H1 (cell line): ENCODE data around the gene AIFM2. TPM values are rescaled to one million over a fixed set of nuclear protein-coding genes. Genes with fewer than 3 reads are reported as not detected.
A peak's percentile ranks its signal among the peaks of the same experiment; 100 is the strongest.

ENCODE experiments used
- CBX5 ChIP-seq: fragments of 300-800, 300-1000 bp; sonication (generic); IDR thresholded peaks from 2 replicates; pipeline ENCODE4 v1.7.1; 2016; ENCODE audit warnings: antibody characterized with exemption, low read length, low read depth
- EP300 ChIP-seq, 2 experiments: IDR thresholded peaks; 1 replicate in 1 of 2; 2 replicates in 1 of 2; pipeline ENCODE4 v1.6.1; 2011 to 2012; ENCODE audit warnings: low read depth in 2 of 2, low read length in 2 of 2, mild to moderate bottlenecking in 2 of 2, borderline replicate concordance in 1 of 2, inconsistent platforms in 1 of 2, moderate library complexity in 1 of 2
- KDM4A ChIP-seq: IDR thresholded peaks from one replicate; pipeline ENCODE4 v1.7.1; 2012; ENCODE audit warnings: low read depth, mild to moderate bottlenecking, moderate library complexity, low read length, inconsistent platforms; ENCODE audit not compliant: severe bottlenecking
- POLR2A ChIP-seq, 2 experiments: IDR thresholded peaks; 1 replicate in 1 of 2; 2 replicates in 1 of 2; pipeline ENCODE4 v1.6.1; 2011; ENCODE audit warnings: low read depth in 2 of 2, low read length in 2 of 2, mild to moderate bottlenecking in 2 of 2; ENCODE audit errors: control extremely low read depth in 1 of 2
- POLR2AphosphoS5 ChIP-seq: IDR thresholded peaks from 2 replicates; pipeline ENCODE4 v1.6.1; 2011; ENCODE audit warnings: low read depth, low read length
- RAD21 ChIP-seq, 2 experiments: IDR thresholded peaks in 1 of 2; conservative IDR thresholded peaks in 1 of 2; 2 replicates each; pipeline ENCODE4 v1.6.1; 2011; ENCODE audit warnings: low read depth in 2 of 2, low read length in 2 of 2, improper control_type of control experiment in 1 of 2, inconsistent platforms in 1 of 2, mild to moderate bottlenecking in 1 of 2, moderate library complexity in 1 of 2
- TEAD4 ChIP-seq: IDR thresholded peaks from 2 replicates; pipeline ENCODE4 v1.6.1; 2012; ENCODE audit warnings: low read depth, low read length, inconsistent platforms, mixed read lengths
- polyA plus RNA-seq, 7 experiments: library from polyadenylated mRNA; depleted of rRNA in 3 of 7; stranded (reverse) in 5 of 7; unstranded in 2 of 7; fragments of >200 nt in 5 of 7; fragments of 200-250 nt in 2 of 7; gene quantifications; 1 replicate in 5 of 7; 2 replicates in 1 of 7; 4 replicates in 1 of 7; pipeline versions ENCODE4 v1.2.1 to v1.2.3, GENCODE V29; 2011 to 2013; ENCODE audit warnings: missing spikeins in 2 of 7, mixed read lengths in 2 of 7
- total RNA-seq: library from RNA; stranded (reverse); fragmentation: NEBNext Ultra II Directional; extraction: Animal tissue kit (Norgen Biotek cat#: 25700); gene quantifications from 2 replicates; pipeline ENCODE4 v1.2.1, GENCODE V29; 2021

AIFM2 gene
- total and polyA plus RNA-seq, 2 of the 8 experiments (the other 6 are each of a cell fraction or from before 2014, with no cell fraction given): 4.0 TPM

DNA sequence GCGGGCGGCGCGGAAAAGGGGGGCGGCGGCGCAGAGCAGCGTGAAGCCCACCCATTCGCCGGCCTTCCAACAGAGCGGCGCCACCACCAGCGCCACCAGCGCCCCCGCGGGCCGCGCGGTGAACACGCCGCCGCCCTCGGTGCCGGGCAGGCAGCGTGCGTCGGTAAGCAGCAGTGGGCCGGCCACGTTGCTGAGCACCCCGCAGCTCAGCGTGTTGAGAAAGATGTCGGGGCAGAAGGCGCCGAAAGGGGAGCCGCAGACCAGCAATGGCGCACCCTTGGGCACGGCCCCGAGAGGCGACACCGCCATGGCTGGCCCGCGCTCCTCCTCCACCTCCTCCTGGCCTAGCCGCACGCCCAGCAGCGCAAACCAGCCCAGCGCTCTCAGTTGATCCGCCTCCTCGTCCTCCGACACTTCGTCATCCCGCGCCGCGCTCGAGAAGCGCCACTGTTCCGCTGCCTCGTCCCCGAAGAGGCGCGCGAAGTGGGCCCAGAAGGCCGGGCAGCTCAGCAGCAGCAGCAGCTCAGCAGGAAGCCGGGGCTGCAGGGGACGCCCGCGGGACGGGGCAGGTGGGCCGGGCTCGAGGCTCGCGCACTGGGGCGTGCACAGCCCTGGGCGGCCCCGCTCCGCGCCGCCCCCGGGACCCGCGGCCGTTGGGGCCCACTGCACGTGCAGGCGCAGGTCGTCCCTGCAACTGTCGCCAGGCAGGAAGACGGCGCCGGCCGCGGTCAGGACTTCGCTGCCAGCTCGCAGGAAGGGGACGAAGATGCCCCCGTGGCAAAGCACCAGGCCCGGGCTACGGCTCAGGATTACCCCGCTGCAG, 13.3 kb upstream of the AIFM2 start (continued):
- TF ChIP-seq EP300 (IDR thresholded peaks at IDR 0.05; ENCODE audit: borderline replicate concordance in 1 of 2, low read depth in 2 of 2, low read length in 2 of 2) (peak in 1 of 2 experiments; percentile 3; a peak in 1 of 3 replicates), TEAD4 (no peak), KDM4A (peak; percentile 94), POLR2A (IDR thresholded peaks at IDR 0.05; ENCODE audit: control extremely low read depth in 1 of 2, low read depth in 2 of 2, low read length in 2 of 2) (peak in 1 of 2 experiments; percentile 53; a peak in 2 of 3 replicates), POLR2AphosphoS5 (peak; percentile 35; the same call in 1 of the 2 replicates), CBX5 (no peak), RAD21 (IDR thresholded peaks at IDR 0.05 in 1 of 2, conservative IDR thresholded peaks at IDR 0.05 in 1 of 2; ENCODE audit: low read depth in 2 of 2, low read length in 2 of 2) (peak in 1 of 2 experiments; percentile 38; a peak in 2 of 4 replicates)
- TF ChIP-seq, all 59 proteins: peak for 10
